Left cardiac atrium (tissue), 4 donors: Measurements from ENCODE around the gene DHX8. TPM values are rescaled to one million over a fixed set of nuclear protein-coding genes. Genes with fewer than 3 reads are reported as not detected.
"Not testable (repeated sequence)": the region's sequence is repeated elsewhere in the genome, so short reads cannot be mapped to it uniquely, and the experiment has no call there.

Experiments used
- ATAC-seq, 2 donors: fragments of 200-7000 bp; cut with Tn5 transposase; one replicate each; pipeline ENCODE4 v1.9.1; 2020; ENCODE audit warnings: mild to moderate bottlenecking in 2 of 2, moderate library complexity in 2 of 2
- DNase-seq: peaks from one replicate; pipeline ENCODE4 v3.0.0-alpha.2; 2020
- intact Hi-C, 2 donors: fragments of 100-400 bp; cut with DNase I; formaldehyde crosslinking; loops; one replicate each; pipeline versions ENCODE4 v1.14.1 to v1.15.1; 2022 to 2023
- total RNA-seq, 2 donors: library from RNA; stranded (reverse); fragmentation: NEBNext Ultra II Directional; extraction: Animal tissue kit (Norgen Biotek cat#: 25700); gene quantifications; one replicate each; pipeline ENCODE4 v1.2.1, GENCODE V29; 2021
- donor health status: DM: no; HTN: yes; CAD: no.
- donor health status: DM: no; HTN: yes; CAD: no; lungs with severe emphysema.
- donor health status: DM: yes; HTN: yes; CAD: no.
- donor health status: Dilated cardiomyopathy.

The DHX8 gene
- total RNA-seq, 2 donors from 2014 or later, result 27.1 to 35.2 TPM

- not testable (repeated sequence) for ATAC-seq, DNase-seq
- intact Hi-C loops, result loop anchor here in 1 of 2 donors (10.0 kb wide), 1 partner anchor 315 kb away; no protein-coding TSS in a partner anchor
Observed at GRCh38 chr17:43509440-43509839, 25.7 kb downstream of the DHX8 start.

GRCh38 chr17:43511199-43511598 is 27.4 kb downstream of the DHX8 start:
- ATAC-seq, DNase-seq, intact Hi-C loops: not testable (repeated sequence)

- intact Hi-C loops, result no loop called here
- DNase-seq, result no peak
- no peak for ATAC-seq
Observed at GRCh38 chr17:43515656-43516055, 31.9 kb downstream of the DHX8 start.

DNA sequence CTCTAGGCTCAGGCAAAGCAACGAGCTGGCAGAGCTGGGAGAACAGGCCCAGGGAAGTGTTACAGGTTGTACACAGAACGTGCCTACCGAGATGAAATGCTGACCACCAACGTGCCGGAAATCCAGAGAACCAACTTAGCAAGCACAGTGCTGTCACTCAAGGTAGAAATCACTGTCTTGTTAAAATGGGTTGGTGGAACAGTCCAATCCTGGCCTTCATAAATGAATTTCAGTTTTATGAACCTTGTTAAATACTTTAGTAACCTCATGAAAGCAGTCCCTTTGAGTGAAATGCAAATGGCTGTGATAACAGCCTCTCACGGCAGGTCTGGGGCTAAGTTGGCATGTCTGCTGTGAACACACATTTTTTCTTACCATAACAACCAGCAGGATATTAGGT is 33.4 kb downstream of the DHX8 start:
- no peak for DNase-seq
- intact Hi-C loops, result no loop called here
- ATAC-seq, result no peak

- intact Hi-C loops, result no loop called here
- ATAC-seq, result peak in 1 of 2 donors; percentile 82
- DNase-seq, result no peak
Observed at GRCh38 chr17:43517615-43518386, 34.0 kb downstream of the DHX8 start.

GRCh38 chr17:43521389-43521788 is 37.6 kb downstream of the DHX8 start:
- no peak for DNase-seq
- intact Hi-C loops, result loop anchor here in 1 of 2 donors (5.0 kb wide), 1 partner anchor 41 kb away; no protein-coding TSS in a partner anchor
- ATAC-seq, result no peak

DNA sequence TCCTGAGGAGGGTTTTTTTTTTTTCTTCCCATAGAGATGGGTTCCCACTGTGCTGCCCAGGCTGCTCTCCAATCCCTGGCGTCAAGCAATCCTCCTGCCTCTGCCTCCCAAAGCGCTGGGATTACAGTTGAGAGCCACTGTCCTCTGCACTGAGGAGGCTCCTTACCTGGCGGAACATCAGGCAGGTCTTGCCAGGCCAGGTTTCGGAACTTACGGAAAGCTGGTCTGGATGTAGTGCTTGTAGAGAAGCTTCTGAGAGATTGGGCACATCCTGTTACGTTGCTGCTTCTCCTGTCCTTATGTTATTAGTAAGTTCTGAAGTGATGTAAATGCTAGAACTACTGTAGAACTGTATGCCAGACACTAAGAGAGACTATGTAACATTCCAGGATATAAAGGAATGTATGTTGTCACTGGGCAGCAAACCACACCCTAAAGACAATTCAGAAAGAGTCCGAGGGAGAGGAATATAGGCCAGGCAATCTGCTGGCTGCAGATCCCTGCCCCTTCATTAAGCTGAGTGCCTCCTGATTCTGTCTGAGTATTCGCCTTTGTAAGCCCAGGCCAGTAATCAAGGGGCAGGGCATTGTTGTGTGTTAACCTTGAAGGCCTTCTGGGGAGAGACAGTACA is 41.3 kb downstream of the DHX8 start:
- intact Hi-C loops, result loop anchor here in 1 of 2 donors (5.0 kb wide), 1 partner anchor 37 kb away; no protein-coding TSS in a partner anchor
- ATAC-seq (no peak), DNase-seq (no peak)

GRCh38 chr17:43526886-43527648 is 43.3 kb downstream of the DHX8 start:
- no peak for ATAC-seq
- intact Hi-C loops, result no loop called here
- no peak for DNase-seq

- ATAC-seq (peak; percentile 45 to 60), DNase-seq (peak; percentile 64)
- intact Hi-C loops, result no loop called here
Observed at GRCh38 chr17:43528319-43528987, 44.7 kb downstream of the DHX8 start.

- no peak for DNase-seq
- no peak for ATAC-seq
- intact Hi-C loops, result no loop called here
Observed at GRCh38 chr17:43528988-43529814, 45.4 kb downstream of the DHX8 start.

DNA sequence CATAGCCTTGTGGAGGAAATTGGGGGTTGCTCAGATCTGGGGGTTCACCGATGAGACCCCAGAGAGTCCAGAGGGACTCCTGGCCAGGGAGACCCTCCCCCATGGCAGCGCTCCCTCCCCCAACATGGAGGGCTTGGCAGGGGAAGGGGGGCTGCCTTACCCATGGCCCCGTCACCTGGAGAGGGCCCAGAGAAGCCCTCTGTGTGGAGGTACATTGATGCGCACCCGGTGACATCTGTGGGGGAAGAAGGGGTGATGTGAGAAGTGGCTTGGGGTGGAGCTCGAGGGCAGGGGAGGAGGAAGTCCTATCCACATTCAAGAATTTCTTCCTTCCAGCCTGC is 46.1 kb downstream of the DHX8 start:
- peak in 1 of 2 donors; percentile 2 for ATAC-seq
- intact Hi-C loops, result no loop called here
- no peak for DNase-seq

DNA sequence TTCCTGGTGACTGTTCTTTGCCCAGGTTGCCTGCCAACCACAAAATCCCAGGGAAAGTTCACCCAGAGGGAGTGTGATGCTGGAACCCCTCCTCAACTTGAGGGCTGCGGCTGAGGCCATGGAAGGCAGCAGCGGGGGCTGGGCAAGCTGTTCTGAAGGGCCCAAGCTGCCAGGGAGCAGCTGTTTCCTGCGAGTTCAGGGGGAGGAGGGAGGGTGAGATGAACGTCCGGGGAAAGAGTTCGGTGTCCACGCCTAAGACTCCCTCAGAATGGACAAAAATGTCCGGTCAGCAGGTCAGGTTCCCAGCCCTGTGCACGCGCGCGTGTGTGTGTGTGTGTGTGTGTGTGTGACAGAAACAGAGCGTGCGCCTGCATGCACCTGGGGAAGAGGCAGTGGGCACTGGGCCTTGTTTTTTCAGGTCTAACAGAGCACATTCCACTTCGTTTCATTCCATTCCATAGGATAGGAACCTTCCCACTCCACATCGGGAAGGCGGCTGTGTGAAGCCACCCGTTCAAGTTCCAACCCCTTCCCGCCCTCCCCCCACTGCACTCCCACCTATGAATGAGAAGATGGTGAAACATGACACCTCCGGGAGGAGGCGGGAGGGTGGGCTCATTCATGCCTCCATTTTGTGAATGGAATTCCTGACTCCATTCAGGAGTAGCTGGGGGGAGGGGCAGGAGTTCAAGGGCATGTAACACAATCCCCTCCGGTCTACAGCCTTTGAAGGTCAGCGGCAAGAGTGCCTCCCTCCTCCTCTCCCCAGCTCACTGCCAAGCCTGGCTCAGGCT is 46.7 kb downstream of the DHX8 start:
- DNase-seq (peak; percentile 87), ATAC-seq (peak; percentile 80 to 87)
- intact Hi-C loops, result no loop called here

- DNase-seq (no peak), ATAC-seq (no peak)
- intact Hi-C loops, result no loop called here
Observed at GRCh38 chr17:43531082-43531378, 47.3 kb downstream of the DHX8 start.

GRCh38 chr17:43531955-43532354 is 48.2 kb downstream of the DHX8 start:
- ATAC-seq (no peak), DNase-seq (no peak)
- intact Hi-C loops, result no loop called here

DNA sequence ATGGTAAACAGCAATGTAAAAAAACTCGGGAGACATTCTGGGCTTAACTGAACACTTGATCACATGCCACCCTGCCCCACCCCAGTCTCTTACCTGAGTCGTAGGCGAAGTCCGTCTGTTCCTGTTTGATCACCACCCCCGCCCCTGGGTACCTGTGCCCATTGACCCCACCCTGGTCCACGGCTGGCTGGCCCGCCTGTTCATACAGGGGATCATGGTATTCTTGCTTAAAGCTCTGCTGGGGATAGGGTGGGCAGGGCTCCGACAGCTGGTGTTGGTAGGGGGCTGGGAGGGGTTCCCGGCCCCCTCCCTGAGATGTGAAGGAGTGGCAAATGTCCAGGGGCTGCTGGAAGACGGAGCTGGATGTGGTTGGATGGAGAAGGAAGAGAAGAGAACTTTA is 48.8 kb downstream of the DHX8 start:
- DNase-seq, result no peak
- intact Hi-C loops, result no loop called here
- ATAC-seq, result no peak

- ATAC-seq (no peak), DNase-seq (no peak)
- intact Hi-C loops, result no loop called here
Observed at GRCh38 chr17:43533699-43534098, 49.9 kb downstream of the DHX8 start.

DNA sequence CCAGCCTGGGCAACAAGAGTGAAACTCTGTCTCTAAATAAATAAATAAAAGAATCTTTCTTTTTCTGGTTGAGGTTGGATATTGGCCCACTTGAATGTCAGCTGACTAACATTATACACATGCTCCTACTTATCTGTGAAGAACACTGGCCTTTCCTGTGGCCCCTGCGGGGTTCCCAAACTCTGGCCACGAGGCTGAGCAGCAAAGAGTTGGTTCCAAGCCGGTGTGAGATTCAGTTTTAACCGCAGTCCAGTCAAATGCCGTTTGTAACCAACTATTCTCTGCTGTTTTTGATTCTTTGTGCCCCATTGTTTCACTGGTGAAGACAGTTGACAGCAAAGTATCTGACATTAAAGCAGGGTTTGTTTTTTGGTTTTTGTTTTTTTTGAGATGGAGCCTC is 51.1 kb downstream of the DHX8 start:
- no peak for ATAC-seq
- DNase-seq, result no peak
- intact Hi-C loops, result no loop called here
